Activated CD4-positive, alpha-beta T cell treated with anti-CD3 and anti-CD28 coated beads, Interleukin-2, amount 50 U/mL, for 4 hours (primary cell): ENCODE results near the gene PLCL1.
"Not testable (repeated sequence)": the region's sequence is repeated elsewhere in the genome, so short reads cannot be mapped to it uniquely, and the experiment has no call there.

Experiments used
- DNase-seq, 2 experiments: peaks; one replicate each; pipeline ENCODE4 v3.0.0-alpha.2; 2020

Gene PLCL1

GRCh38 chr2:198008230-198008629 is 203.8 kb downstream of the PLCL1 start:
- DNase-seq: no peak

DNA sequence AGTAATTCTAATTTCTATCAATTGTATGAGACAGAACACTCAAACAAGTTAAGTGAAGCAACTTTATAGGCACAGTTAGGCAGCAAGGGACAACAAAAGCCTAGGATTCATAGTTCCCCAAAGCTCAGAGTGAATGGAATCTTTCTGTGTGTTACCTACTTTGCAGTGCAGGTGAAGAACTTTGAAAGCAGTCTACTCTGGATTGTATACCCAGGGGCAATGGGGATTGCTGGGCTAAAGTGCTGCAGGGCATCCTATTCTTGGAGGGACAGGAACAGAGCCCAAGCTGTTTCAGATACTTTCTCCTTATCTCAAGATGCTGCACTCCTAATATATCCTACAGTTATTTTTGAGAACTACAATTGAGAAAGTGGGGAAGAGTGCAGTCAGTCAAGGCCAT is 207.6 kb downstream of the PLCL1 start:
- DNase-seq: no peak

GRCh38 chr2:198016243-198016642 is 211.8 kb downstream of the PLCL1 start:
- no peak for DNase-seq

GRCh38 chr2:198017068-198017467 is 212.7 kb downstream of the PLCL1 start:
- DNase-seq: no peak

DNA sequence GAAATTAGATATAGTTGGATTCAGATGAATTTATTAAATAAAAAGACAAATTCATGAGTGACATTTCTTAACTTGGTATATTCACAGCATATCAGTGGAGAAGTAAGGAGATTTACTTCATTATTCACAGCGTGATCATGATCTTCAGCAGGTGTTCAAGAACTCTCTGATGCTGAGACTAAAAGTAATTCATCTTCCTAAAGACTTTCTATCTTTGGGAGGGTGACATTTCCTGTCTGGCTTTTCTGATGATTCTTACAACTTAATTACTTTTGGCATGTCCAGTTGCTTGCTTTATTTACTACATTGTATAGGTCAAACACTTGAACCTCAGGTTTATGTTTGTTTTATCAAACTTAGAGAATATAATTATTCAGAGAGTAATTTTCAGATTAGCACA is 224.6 kb downstream of the PLCL1 start:
- DNase-seq: no peak

DNA sequence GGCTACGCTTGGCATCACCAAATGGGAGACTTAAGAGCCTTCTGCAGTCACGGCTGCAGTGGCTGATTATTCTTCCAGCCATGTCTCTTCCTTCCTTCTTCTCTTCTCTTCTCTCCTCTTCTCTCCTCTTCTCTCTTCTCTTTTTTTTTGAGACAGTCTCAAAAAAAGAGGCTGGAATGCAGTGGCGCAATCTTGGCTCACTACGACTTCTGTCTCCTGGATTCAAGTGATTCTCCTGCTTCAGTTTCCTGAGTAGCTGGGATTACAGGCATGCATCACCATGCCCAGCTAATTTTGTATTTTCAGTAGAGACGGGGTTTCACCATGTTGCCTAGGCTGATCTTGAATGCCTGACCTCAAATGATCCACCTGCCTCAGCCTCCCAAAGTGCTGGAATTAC is 225.2 kb downstream of the PLCL1 start:
- DNase-seq: not testable (repeated sequence)

GRCh38 chr2:198033626-198034025 is 229.2 kb downstream of the PLCL1 start:
- no peak for DNase-seq

DNA sequence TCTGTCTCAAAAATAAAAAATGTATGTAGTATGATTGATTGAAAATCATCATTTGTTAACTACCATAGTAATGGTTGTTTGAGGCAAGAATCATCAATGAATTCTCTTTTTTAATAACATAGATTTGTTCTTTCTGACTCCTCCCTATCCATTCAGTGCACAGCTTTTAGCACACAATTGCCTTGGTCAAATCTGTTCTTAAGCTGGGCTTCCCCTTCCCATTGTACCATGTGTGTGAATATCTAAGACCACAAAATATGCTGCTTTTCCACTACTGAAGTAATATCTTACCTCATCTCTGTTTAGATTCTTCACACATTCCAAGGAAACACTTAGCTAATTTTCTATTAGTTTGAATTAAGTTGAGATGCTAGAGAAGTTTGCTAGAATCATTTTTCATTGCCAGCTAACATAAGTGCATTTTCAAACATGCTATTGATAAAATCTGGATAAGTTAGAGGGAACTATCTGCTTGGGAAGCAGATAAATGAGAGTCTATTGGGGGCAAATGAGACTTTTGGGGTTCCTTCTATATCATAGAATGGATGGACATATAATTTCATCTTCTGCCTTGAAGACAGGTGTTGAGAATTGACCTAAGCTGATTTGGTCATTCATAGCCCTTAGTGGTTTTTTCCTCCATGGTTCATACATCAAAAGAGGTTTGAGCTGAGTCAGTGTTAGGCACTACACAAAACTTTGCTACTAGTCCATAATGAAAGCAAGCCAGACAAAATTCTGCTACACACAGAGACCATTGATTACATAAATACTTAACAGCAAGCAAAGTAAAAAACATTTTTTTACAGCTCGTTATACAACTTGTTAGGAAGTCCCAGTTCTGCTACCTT is 231.9 kb downstream of the PLCL1 start:
- no peak for DNase-seq

- DNase-seq: no peak
These were observed 236.4 kb downstream of the PLCL1 start for GRCh38 chr2:198040835-198041234.

- no peak for DNase-seq
These were observed 237.8 kb downstream of the PLCL1 start for GRCh38 chr2:198042189-198042588.

GRCh38 chr2:198044777-198045176 is 240.4 kb downstream of the PLCL1 start:
- no peak for DNase-seq

DNA sequence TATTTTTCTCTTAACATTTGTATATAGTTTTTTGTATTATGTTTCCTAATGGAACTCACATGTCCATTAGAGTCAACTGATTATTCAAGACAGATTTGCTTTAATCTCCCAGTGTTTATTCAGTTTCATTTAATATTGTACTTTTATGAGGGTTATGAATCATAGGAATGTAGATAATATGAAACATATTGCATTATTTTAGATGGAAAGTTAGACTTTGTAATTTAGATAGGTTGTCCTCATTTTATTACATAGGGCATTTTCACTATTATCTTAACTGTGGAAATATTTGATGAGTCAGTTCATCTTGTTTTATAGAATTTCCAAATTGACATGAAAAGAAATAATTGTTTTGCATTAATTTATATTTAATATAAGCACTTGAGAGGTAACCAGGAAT is 240.8 kb downstream of the PLCL1 start:
- DNase-seq: no peak

- no peak for DNase-seq
These were observed 248.3 kb downstream of the PLCL1 start for GRCh38 chr2:198052741-198053140.

DNA sequence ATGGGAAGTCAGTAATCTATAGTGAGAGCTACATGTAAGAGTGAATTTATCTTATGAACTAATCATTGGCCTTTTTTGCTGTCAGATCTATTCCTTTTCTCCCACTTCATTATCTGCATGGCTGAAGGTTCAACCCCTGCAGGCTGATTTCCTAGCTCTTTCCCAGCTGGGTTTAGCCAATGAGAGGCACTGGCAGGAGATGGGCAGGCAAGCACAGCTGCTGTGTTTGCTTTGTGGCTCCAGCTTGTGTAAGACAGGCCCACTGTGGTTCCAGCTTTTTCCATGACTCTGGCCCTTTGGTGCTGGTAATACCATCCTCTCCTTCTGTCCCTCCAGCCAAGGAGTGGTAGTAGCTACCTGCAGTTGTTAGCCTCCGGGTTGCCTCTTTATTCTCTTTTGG is 248.8 kb downstream of the PLCL1 start:
- no peak for DNase-seq

GRCh38 chr2:198053776-198054175 is 249.4 kb downstream of the PLCL1 start:
- DNase-seq: no peak

- DNase-seq: peak; percentile 34 to 41
These were observed 249.9 kb downstream of the PLCL1 start for GRCh38 chr2:198054299-198054698.

- no peak for DNase-seq
These were observed 251.3 kb downstream of the PLCL1 start for GRCh38 chr2:198055716-198056115.

DNA sequence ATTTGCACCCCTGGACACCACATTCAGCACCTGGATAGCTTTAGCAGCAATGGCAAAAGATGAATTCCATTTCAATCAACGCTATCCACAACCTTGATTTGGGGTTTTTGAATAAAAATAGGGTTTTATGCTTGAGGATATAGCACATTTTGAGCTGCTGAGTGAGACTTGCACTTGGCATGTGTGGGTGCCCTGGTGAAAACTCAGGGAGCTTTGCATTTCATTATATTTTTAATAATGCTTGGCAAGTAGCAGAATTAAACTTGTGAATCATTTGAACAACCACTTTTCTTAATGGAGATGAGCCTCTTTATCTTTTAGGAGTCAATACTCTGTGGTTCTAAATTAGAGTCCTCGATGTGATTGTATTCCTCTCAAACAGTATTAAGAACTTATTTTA is 252.4 kb downstream of the PLCL1 start:
- no peak for DNase-seq

GRCh38 chr2:198059800-198060199 is 255.4 kb downstream of the PLCL1 start:
- no peak for DNase-seq

DNA sequence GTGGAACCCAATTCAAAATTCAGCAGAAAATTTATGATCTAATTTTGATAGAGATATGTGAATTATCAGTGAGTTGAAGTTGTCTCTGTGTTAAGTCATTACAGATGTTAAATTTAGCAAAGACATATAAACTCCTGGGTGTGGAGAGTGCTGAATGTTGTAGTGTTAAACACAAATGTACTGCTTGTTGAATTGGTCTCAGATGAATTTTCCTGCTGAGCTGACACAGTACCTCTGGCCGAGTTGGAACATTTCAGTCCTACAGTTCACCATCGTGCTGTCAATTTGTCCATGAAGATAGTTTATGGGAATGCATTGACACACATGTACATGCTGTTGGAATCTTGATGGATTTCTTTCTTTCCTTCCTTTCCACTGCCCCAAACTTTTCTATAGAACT is 255.9 kb downstream of the PLCL1 start:
- DNase-seq: no peak

DNA sequence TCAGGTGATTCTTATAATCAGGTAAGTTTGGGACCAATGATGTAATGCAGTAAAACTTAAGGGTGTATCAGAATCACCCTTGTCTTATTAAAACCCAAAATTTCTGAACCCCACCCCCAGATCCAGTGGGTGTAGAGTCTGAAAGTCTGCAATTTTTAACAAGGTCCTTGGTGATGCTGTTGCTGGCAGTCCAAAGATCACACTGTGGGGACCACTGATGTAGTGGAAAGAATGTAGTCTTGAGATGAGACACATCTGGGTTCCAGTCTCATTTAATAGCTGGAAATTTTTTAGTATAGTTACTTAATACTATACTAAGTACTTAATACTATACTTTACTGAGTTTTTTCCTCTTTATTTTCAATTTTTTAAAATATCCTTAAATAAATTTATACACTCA is 258.4 kb downstream of the PLCL1 start:
- no peak for DNase-seq

DNA sequence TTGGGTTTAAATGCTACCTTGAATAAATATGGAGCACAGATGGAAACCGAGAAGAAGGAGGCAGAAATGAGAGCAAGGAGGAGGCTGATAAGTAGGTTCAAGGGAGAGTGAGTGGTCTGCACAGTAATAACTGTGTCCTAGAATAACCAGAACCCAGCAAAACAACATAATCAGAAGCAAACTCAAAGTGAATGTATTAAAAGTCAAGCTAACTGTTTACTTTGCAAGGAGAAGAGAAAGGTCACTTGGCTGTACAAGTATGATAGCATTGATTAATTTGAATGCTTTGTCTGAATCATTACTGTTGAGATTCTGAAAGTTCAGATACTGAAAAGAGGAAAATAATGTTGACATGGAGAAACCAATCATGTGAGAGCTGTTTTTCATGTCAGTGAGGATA is 258.8 kb downstream of the PLCL1 start:
- DNase-seq: no peak

- DNase-seq: no peak
These were observed 260.9 kb downstream of the PLCL1 start for GRCh38 chr2:198065322-198065721.

DNA sequence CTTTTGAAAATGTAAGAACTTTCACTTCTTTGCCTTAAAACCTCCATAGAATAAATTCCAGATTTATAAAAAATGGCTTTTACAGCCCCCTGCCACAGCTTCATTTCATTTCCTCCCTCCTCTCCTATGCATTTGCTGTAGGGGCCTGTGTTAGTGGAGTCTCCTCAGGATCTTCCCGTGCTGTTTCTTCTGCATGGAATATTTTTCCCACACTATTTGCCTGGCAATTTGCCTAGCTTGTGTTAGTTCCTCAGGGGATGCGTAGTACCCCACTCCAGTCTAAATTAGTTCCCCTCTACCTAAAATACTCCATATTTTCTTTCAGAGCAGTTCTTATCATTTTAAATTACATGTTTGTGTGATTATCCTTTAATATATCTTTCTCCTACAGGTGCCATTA is 262.2 kb downstream of the PLCL1 start:
- DNase-seq: no peak

DNA sequence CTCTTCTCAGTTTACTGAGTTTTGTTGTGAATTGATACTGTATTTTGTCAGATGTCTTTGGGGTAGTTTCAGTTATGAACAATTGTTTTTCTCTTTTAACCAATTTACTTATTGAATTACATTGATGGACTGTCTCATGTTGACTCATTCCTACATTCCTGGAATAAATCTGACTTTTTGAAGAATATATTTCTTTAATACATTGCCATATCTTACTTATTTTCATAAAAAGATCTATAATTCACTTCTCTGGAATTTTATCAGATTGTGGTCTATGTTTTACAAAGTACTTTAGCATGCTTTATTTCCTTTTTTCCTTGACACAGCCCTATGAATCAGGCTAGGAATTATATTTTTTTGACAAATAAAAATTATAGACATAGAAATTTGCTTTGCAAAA is 268.3 kb downstream of the PLCL1 start:
- no peak for DNase-seq
